A549 (cell line): Measurements from ENCODE around the gene GALP. TPM values are rescaled to one million over a fixed set of nuclear protein-coding genes. Genes with fewer than 3 reads are reported as not detected.

Experiments used
- ATAC-seq, 2 experiments: fragments of 200-7000 bp in 1 of 2; fragments of >200 bp in 1 of 2; cut with Nextera tagmentation in 1 of 2; cut with Tn5 transposase in 1 of 2; 3 replicates each; pipeline versions ENCODE4 v1.8.0 to v1.9.1; 2018 to 2020; ENCODE audit warnings: mild to moderate bottlenecking in 1 of 2, moderate library complexity in 1 of 2
- CTCF ChIA-PET: fragments of 300-600 bp; sonication (Branson Sonifier 250); formaldehyde crosslinking; extraction: SDS; loops from one replicate; lab custom pipeline; 2021; ENCODE audit warnings: antibody characterized with exemption, inconsistent platforms; lab: Yijun Ruan, JAX
- POLR2A ChIA-PET: fragments of 350-600 bp; formaldehyde crosslinking; extraction: SDS; loops from one replicate; lab custom pipeline; 2021; ENCODE audit warnings: antibody characterized with exemption, inconsistent platforms; lab: Yijun Ruan, JAX
- DNase-seq, 2 experiments: peaks; one replicate each; pipeline versions ENCODE4 v3.0.0 to v3.0.0-alpha.2; 2011 to 2016; ENCODE audit warnings: low read depth in 1 of 2, low spot score in 1 of 2
- FAIRE-seq: peaks from 2 replicates; lab custom pipeline; 2011; peaks lifted over from hg19 to GRCh38; lab: Jason Lieb, UNC
- H3K27ac ChIP-seq, 2 experiments: fragments of >200 bp; sonication (Bioruptor Twin); formaldehyde crosslinking; 3 replicates each; pipeline ENCODE4 v1.5.1; 2016 to 2017
- H3K4me1 ChIP-seq: fragments of >200 bp; sonication (Bioruptor Twin); formaldehyde crosslinking; 3 replicates; pipeline ENCODE4 v1.6.1; 2016
- H3K4me2 ChIP-seq: fragments of >200 bp; sonication (Bioruptor Twin); formaldehyde crosslinking; 3 replicates; pipeline ENCODE4 v1.6.1; 2016
- H3K4me3 ChIP-seq: fragments of >200 bp; sonication (Bioruptor Twin); formaldehyde crosslinking; 3 replicates; pipeline ENCODE4 v1.5.1; 2016
- H3K9me3 ChIP-seq: fragments of >200 bp; sonication (Bioruptor Twin); formaldehyde crosslinking; 3 replicates; pipeline ENCODE4 v1.6.1; 2016
- CBX2 ChIP-seq: fragments of 200-600 bp; sonication (generic); IDR thresholded peaks from 2 replicates; pipeline ENCODE4 v1.6.1; 2016; ENCODE audit warnings: low read depth, mild to moderate bottlenecking, borderline replicate concordance
- CHD2 ChIP-seq: fragments of 150-350 bp; IDR thresholded peaks from 2 replicates; pipeline ENCODE4 v1.6.1; 2014; ENCODE audit warnings: low read length; ENCODE audit not compliant: partially characterized antibody
- EP300 ChIP-seq, 2 experiments: fragments of >200 bp; sonication (Bioruptor Twin); formaldehyde crosslinking; IDR thresholded peaks; 2 replicates in 1 of 2; 3 replicates in 1 of 2; pipeline ENCODE4 v1.6.1; 2016 to 2017
- HOXB5 ChIP-seq: fragments of 250-450 bp; sonication (Bioruptor Pico); IDR thresholded peaks from 2 replicates; pipeline ENCODE4 v1.5.0; 2020; ENCODE audit warnings: mild to moderate bottlenecking, moderate library complexity
- JUN ChIP-seq, 2 experiments: fragments of >200 bp; sonication (Bioruptor Twin); formaldehyde crosslinking; IDR thresholded peaks; 2 replicates in 1 of 2; 3 replicates in 1 of 2; pipeline ENCODE4 v1.6.1; 2016 to 2017
- MAFK ChIP-seq: fragments of 450-650 bp; IDR thresholded peaks from 2 replicates; pipeline ENCODE4 v1.6.1; 2014; ENCODE audit not compliant: partially characterized antibody
- MYC ChIP-seq: IDR thresholded peaks from 2 replicates; pipeline ENCODE4 v1.6.1; 2012; ENCODE audit warnings: mild to moderate bottlenecking, inconsistent platforms, low read length, improper control_type of control experiment, borderline replicate concordance
- NR3C1 ChIP-seq: fragments of >200 bp; sonication (Bioruptor Twin); formaldehyde crosslinking; IDR thresholded peaks from 3 replicates; pipeline ENCODE4 v1.6.1; 2017
- PHF8 ChIP-seq: fragments of 200-600 bp; sonication (generic); IDR thresholded peaks from 2 replicates; pipeline ENCODE4 v1.6.1; 2016; ENCODE audit warnings: low read depth, mild to moderate bottlenecking, antibody characterized with exemption, moderate library complexity, borderline replicate concordance
- POLR2A ChIP-seq: IDR thresholded peaks from 2 replicates; pipeline ENCODE4 v1.6.1; 2012; ENCODE audit warnings: mild to moderate bottlenecking, low read length
- ZC3H11A ChIP-seq: fragments of 450-650 bp; IDR thresholded peaks from 2 replicates; pipeline ENCODE4 v1.6.1; 2014; ENCODE audit warnings: antibody characterized with exemption, mild to moderate bottlenecking
- WGBS: methylation state at CpG from one replicate; pipeline ENCODE4 v1.1.6; 2017; ENCODE audit errors: missing lambda C conversion rate; 5-methylcytosine and 5-hydroxymethylcytosine counted together
- polyA plus RNA-seq, 4 experiments: library from polyadenylated mRNA; depleted of rRNA in 3 of 4; stranded (reverse); fragments of >200 nt; fragmentation: RNase III in 1 of 4; extraction: RNeasy Plus Mini Kit Qiagen cat#74134 plus additional on column Dnase treatment in 1 of 4; gene quantifications; 2 replicates in 3 of 4; 3 replicates in 1 of 4; pipeline ENCODE4 v1.2.3, GENCODE V29; 2011 to 2017
- TF ChIP-seq, protein P1 (sequence below): fragments of 200-600 bp; sonication (generic); IDR thresholded peaks from 2 replicates; pipeline ENCODE4 v1.6.1; 2016; ENCODE audit warnings: antibody characterized with exemption, mild to moderate bottlenecking, moderate library complexity
- TF ChIP-seq, protein P2 (sequence below): fragments of 150-350 bp; IDR thresholded peaks from 2 replicates; pipeline ENCODE4 v1.6.1; 2014; ENCODE audit warnings: low read depth, mild to moderate bottlenecking, low read length
- TF ChIP-seq, protein P3 (sequence below): fragments of 450-650 bp; IDR thresholded peaks from 2 replicates; pipeline ENCODE4 v1.6.1; 2014; ENCODE audit warnings: antibody characterized with exemption
- TF ChIP-seq, protein P4 (sequence below): IDR thresholded peaks from 2 replicates; pipeline ENCODE4 v1.6.1; 2012
- TF ChIP-seq, protein P5 (sequence below): IDR thresholded peaks from 2 replicates; pipeline ENCODE4 v1.6.1; 2012
- TF ChIP-seq, protein P6 (sequence below): fragments of >200 bp; sonication (Bioruptor Twin); formaldehyde crosslinking; IDR thresholded peaks from 3 replicates; pipeline ENCODE4 v1.5.1; 2016

The GALP gene
- polyA plus RNA-seq, 2 of the 4 experiments (the other 2 are of a cell fraction) = not detected

DNA sequence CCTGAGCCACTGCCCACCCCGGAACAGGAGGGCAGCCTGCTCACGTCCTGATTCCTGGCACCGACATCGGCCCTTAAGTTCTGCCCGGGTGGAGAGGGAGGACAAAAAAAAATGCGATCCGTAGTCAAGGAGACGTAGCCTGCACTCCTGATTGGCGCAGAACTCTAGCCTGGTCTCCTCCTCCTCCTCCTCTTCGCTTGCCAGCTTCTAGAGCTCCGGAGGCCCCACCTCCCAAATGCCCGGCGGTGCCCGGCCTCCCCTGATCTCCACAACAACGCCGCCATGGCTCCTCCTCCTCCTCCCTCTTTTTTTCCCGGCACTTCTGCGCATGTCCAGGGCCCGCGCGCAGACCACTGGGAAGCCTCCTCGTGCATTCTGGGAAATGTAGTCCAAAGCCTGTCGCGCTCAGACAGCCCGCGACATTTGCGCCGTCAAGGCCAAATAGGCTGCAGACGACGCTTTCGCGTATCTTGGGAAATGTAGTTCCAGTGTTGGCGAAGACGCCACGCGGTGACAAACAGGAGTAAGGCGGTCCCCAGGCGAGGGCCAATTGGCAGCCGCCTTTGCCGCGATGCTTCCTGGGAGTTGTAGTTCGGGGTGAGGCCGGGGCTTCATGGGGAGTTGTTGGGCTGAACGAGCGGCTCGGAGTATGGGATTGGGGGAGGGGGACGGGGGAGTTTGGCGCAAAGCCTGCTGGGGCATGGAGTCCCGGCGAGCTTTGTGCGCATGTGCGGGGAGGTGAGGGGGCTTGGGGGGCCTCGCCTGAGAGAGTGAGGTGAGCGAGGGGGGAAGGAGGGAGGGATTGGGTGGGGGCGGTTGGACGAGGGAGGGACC lies 35.0 kb upstream of the GALP start, which contains the start of gene ZNF444:
Gene ZNF444 (plus strand): TSS at position 705 of the 834 bp plus-strand sequence. CDS start 5,625 bp downstream, outside the sequence.
- H3K4me2 ChIP-seq = peak within 1 kb of the TSS; percentile 79
- H3K4me3 ChIP-seq = peak within 1 kb of the TSS; percentile 54
- ATAC-seq (peak; percentile 93 to 98), FAIRE-seq (peak; percentile 96), DNase-seq (peak; percentile 99 to 100)
- CTCF ChIA-PET = interaction anchor here (0.6 to 1.8 kb wide), 6 partner anchors 36 to 469 kb away, joined by 3 to 5 read pairs (median 3); no protein-coding TSS in a partner anchor
- peak within 1 kb of the TSS; percentile 87 to 88 for H3K27ac ChIP-seq
- TF ChIP-seq CBX2 = no peak
- TF ChIP-seq MYC = peak; percentile 79; the same call in 1 of the 2 replicates
- peak; percentile 37 to 57; a peak in 3 of 5 replicates for TF ChIP-seq JUN (IDR thresholded peaks at IDR 0.05)
- TF ChIP-seq ZC3H11A = no peak
- TF ChIP-seq, protein P1, sequence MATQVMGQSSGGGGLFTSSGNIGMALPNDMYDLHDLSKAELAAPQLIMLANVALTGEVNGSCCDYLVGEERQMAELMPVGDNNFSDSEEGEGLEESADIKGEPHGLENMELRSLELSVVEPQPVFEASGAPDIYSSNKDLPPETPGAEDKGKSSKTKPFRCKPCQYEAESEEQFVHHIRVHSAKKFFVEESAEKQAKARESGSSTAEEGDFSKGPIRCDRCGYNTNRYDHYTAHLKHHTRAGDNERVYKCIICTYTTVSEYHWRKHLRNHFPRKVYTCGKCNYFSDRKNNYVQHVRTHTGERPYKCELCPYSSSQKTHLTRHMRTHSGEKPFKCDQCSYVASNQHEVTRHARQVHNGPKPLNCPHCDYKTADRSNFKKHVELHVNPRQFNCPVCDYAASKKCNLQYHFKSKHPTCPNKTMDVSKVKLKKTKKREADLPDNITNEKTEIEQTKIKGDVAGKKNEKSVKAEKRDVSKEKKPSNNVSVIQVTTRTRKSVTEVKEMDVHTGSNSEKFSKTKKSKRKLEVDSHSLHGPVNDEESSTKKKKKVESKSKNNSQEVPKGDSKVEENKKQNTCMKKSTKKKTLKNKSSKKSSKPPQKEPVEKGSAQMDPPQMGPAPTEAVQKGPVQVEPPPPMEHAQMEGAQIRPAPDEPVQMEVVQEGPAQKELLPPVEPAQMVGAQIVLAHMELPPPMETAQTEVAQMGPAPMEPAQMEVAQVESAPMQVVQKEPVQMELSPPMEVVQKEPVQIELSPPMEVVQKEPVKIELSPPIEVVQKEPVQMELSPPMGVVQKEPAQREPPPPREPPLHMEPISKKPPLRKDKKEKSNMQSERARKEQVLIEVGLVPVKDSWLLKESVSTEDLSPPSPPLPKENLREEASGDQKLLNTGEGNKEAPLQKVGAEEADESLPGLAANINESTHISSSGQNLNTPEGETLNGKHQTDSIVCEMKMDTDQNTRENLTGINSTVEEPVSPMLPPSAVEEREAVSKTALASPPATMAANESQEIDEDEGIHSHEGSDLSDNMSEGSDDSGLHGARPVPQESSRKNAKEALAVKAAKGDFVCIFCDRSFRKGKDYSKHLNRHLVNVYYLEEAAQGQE = peak; percentile 39; the same call in 1 of the 2 replicates
- TF ChIP-seq, protein P2, sequence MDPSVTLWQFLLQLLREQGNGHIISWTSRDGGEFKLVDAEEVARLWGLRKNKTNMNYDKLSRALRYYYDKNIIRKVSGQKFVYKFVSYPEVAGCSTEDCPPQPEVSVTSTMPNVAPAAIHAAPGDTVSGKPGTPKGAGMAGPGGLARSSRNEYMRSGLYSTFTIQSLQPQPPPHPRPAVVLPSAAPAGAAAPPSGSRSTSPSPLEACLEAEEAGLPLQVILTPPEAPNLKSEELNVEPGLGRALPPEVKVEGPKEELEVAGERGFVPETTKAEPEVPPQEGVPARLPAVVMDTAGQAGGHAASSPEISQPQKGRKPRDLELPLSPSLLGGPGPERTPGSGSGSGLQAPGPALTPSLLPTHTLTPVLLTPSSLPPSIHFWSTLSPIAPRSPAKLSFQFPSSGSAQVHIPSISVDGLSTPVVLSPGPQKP = no peak
- no peak for TF ChIP-seq MAFK
- TF ChIP-seq, protein P3, sequence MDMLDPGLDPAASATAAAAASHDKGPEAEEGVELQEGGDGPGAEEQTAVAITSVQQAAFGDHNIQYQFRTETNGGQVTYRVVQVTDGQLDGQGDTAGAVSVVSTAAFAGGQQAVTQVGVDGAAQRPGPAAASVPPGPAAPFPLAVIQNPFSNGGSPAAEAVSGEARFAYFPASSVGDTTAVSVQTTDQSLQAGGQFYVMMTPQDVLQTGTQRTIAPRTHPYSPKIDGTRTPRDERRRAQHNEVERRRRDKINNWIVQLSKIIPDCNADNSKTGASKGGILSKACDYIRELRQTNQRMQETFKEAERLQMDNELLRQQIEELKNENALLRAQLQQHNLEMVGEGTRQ = no peak
- TF ChIP-seq CHD2 = peak; percentile 69
- TF ChIP-seq, protein P4, sequence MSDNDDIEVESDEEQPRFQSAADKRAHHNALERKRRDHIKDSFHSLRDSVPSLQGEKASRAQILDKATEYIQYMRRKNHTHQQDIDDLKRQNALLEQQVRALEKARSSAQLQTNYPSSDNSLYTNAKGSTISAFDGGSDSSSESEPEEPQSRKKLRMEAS = peak; percentile 80
- TF ChIP-seq POLR2A = peak; percentile 58
- TF ChIP-seq PHF8 = peak; percentile 39; the same call in 1 of the 2 replicates
- under 1% methylated on average over 46 of the region's 56 CpGs for WGBS
- peaks cover 22% of the 10 kb centered on the region; the same call in 2 of the 3 replicates for H3K4me1 ChIP-seq
- no peaks in the 10 kb centered on the region for H3K9me3 ChIP-seq
- POLR2A ChIA-PET = interaction anchor here (0.5 to 1.5 kb wide), 8 partner anchors 18 to 1230 kb away, joined by 3 to 28 read pairs (median 3); partner anchors contain the start of genes U2AF2, ZNF787 and ZSCAN5A

DNA sequence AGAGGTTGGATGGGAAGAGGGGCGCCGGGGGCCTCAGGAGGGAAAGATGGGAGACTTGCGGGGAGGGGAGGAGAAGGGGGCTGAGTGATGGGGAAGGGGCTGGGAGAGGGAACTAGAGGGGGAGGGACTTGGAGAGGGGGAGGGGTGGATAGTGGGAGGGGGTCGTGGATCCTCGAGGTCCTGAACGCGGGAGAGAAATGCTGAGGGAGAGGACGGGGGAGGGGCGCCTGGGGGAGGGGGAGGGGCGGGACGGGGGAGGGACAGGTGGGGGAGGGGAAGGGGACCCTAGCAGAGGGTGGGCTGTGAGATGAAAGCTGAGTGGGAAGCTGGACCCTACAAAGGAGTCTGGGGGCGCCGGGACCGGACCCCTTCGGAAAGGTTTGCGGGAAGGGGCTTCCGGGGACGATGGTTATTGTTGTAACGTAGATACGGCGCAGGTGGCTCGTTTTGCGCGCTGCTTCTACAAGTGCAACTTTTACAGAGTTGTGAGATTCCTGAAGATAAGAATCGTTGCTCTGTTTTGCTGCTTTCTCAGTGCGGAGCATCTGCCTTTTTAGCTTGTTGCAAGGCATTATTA lies 34.3 kb upstream of the GALP start:
- CTCF ChIA-PET = interaction anchor here (0.6 to 1.8 kb wide), 7 partner anchors 8 to 192 kb away, joined by 3 to 6 read pairs (median 4); no protein-coding TSS in a partner anchor
- ATAC-seq (peak; percentile 2 to 26), DNase-seq (no peak), FAIRE-seq (no peak)
- TF ChIP-seq CHD2 (peak; percentile 18), MYC (no peak), EP300 (IDR thresholded peaks at IDR 0.05) (no peak), HOXB5 (no peak), NR3C1 (no peak), CBX2 (no peak)
- TF ChIP-seq, protein P5, sequence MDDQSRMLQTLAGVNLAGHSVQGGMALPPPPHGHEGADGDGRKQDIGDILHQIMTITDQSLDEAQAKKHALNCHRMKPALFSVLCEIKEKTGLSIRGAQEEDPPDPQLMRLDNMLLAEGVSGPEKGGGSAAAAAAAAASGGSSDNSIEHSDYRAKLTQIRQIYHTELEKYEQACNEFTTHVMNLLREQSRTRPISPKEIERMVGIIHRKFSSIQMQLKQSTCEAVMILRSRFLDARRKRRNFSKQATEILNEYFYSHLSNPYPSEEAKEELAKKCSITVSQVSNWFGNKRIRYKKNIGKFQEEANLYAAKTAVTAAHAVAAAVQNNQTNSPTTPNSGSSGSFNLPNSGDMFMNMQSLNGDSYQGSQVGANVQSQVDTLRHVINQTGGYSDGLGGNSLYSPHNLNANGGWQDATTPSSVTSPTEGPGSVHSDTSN = 0 out of 2 replicates have a peak, but pooled peaks have one; percentile 20
- TF ChIP-seq, protein P6, sequence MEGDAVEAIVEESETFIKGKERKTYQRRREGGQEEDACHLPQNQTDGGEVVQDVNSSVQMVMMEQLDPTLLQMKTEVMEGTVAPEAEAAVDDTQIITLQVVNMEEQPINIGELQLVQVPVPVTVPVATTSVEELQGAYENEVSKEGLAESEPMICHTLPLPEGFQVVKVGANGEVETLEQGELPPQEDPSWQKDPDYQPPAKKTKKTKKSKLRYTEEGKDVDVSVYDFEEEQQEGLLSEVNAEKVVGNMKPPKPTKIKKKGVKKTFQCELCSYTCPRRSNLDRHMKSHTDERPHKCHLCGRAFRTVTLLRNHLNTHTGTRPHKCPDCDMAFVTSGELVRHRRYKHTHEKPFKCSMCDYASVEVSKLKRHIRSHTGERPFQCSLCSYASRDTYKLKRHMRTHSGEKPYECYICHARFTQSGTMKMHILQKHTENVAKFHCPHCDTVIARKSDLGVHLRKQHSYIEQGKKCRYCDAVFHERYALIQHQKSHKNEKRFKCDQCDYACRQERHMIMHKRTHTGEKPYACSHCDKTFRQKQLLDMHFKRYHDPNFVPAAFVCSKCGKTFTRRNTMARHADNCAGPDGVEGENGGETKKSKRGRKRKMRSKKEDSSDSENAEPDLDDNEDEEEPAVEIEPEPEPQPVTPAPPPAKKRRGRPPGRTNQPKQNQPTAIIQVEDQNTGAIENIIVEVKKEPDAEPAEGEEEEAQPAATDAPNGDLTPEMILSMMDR = no peak
- Histone ChIP-seq H3K4me2 (peak overlapping the region; percentile 79), H3K9me3 (no peaks in the 10 kb centered on the region), H3K27ac (peak overlapping the region; percentile 87 to 88), H3K4me1 (peaks cover 22% of the 10 kb centered on the region; the same call in 2 of the 3 replicates), H3K4me3 (peak overlapping the region; percentile 54)
- POLR2A ChIA-PET = interaction anchor here (0.5 to 1.5 kb wide), 6 partner anchors 21 to 173 kb away, joined by 3 to 28 read pairs (median 4); partner anchors contain the start of genes ZNF787 and ZSCAN5A
- WGBS = 34% methylated on average over 15 of the region's 26 CpGs
